Fibroblast of gingiva (primary cell): ENCODE measurements around the gene UQCC3.
A peak's percentile ranks its signal among the peaks of the same experiment; 100 is the strongest.
"Not testable (repeated sequence)": the region's sequence is repeated elsewhere in the genome, so short reads cannot be mapped to it uniquely, and the experiment has no call there.

Experiments used
- DNase-seq: peaks from one replicate; pipeline ENCODE4 v3.0.0-alpha.2; 2011; ENCODE audit warnings: low read depth

UQCC3 gene

GRCh38 chr11:62703921-62704320 lies 32.4 kb downstream of the UQCC3 start:
- DNase-seq = not testable (repeated sequence)

- DNase-seq = peak; percentile 40
These were observed 33.9 kb downstream of the UQCC3 start for GRCh38 chr11:62705413-62705812.

GRCh38 chr11:62705880-62706849 lies 34.7 kb downstream of the UQCC3 start:
- DNase-seq = peak; percentile 93

DNA sequence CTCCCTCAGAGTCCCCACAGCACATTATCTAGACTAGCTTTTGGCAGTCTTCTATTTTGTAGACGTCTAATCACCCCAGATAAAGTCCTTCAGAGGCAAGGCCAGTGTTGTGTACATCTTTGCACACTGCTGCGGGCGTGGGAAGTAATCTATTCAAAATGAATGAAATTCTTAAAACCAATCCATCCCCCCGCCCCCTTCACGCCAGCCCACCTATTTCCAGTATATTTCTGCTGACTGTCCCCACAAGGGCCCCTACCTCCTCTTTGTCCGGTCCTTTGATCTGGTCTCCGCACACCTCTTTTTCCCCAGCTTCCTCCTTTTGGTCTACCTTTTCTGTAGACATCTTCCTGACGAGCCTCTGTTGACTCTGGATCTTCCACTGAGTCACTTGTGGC lies 35.4 kb downstream of the UQCC3 start:
- DNase-seq = no peak

- no peak for DNase-seq
These were observed 35.9 kb downstream of the UQCC3 start, which contains the start of the genes BSCL2 and GNG3 for GRCh38 chr11:62707277-62707861. BSCL2 (minus strand) TSS chr11:62707424; CDS start chr11:62707195, 229 bp downstream. GNG3 (plus strand) TSS chr11:62707676; CDS start chr11:62708296, 620 bp downstream.

DNA sequence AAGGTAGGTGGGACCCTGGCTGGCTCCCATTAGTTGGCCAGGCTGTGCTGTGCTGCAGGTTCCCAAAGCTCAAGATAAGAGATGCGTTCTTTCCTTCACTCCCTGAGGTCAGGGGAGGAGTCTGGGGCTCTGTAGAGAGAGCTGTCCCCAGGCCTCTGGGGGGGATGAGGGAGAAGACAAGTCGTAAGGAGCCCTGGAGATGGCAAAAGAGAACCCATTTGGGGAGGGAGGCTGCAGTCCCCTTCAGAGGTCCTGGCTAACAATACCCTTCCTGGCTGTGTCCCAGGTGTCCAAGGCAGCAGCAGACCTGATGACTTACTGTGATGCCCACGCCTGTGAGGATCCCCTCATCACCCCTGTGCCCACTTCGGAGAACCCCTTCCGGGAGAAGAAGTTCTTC lies 36.9 kb downstream of the UQCC3 start:
- no peak for DNase-seq

DNA sequence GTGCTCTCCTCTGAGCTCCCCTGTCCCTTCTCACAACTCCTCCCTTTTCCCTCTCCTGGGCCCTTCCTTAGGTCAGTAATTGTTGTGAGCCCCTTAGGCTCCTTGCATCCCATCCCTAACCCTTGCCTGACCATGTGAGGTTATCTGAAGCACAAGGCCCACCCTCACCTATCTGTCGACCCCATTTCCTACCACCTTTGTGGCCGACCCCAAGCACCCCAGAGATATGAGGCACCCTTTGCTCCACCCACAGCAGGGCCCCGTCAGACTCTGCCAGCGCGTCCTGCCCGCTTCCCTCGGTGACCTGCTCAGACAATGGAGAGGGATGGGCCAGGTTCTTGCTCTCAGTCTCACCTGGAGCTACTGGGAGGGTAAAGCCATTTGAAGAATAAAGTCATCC lies 37.3 kb downstream of the UQCC3 start:
- DNase-seq = no peak

DNA sequence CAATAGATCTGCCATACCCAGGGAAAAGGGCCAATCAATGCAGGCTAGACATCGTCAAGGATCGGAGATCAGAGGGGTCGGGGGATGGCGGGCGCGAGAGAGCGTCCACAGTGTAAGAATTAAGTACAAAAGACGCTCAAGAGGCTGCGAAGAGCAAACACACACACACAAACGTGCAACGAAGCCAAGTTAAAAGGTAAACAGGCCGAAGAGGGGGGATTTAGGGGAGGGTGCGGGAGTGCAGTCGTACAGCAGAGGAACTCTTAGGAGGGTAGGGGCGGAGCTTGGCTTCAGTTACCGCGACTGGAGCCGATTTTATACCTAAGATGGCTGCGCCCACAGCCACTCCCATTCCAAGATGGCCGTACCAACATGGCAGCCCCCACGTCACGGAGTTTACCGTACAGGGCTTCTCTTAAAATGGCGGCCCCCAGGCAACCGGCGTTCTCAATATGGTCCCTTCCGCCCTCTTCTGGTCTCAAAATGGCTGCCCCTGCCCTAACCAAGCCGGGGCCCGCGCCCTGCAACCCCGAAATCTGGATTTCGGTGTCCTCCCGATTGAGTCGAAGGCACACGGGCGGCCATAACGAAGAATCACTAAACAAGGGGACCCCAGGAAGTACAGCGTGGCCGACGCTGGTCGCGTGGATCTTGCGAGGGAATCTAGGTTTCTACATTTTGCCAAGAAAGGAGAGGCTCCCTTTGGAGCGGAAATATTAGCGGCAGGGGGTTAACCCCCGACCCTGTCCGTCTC lies 38.0 kb downstream of the UQCC3 start:
- DNase-seq = peak; percentile 97

DNA sequence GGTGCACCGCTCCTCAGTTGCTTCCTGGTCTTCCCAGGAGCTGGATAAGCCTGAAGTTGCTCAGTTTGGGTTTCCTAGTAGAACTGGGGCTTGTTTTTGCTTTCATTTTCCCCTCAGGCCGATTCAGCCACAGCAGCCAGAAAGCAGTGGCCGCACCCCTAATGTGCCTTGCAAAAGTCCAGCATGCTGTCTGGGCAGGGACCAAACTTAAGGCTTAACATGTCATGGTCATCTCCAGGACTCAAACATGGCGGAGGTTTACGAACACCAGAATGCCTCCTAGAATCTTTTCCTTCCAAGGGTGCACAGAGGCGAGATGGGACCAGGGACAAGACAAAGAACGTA lies 38.5 kb downstream of the UQCC3 start:
- DNase-seq = peak; percentile 48

DNA sequence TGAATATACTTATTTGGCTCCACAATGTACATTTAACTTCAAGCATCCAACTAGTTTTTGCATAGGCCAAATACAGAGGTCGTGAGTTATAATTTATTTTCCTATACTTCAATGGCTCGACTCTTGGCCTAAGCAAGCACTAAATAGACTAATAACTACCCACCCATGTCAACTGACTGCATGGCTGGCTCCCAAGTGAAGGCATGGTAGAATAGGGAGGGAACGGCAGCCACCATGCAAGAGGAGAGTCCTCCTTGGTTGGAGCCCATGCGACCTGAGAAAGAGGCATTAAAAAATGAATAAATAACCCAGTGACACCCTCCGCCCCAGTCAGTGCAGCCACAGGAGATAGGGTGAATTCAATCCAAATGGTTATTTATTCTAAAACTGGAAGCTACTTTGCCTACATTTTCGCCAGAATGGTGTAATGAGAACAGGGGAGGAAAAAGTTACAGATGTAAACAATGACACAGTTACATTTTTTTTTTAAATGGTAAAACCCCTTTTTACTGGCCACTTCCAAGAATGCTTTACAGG lies 40.9 kb downstream of the UQCC3 start:
- DNase-seq = no peak

DNA sequence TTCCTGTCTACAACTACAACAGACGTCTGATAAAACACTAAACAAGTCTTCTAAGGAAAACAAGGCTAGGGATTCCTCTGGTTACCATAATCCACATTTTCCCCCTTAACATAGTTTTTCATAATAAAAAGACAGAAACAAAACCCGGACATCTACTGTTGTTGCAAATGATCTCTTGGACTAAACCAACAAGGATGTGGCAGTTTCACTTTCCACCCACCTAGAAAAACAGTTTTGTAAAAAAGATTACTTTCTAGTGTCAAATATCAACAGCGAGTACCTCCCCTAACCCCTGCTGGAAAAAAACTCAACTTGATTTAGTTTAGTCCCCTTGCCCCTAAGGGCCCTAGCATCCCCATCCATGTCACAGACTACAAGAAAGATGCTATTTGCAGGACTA lies 41.4 kb downstream of the UQCC3 start:
- DNase-seq = no peak

- DNase-seq = no peak
These were observed 41.9 kb downstream of the UQCC3 start for GRCh38 chr11:62713343-62713742.

- no peak for DNase-seq
These were observed 44.0 kb downstream of the UQCC3 start for GRCh38 chr11:62715150-62716130.

DNA sequence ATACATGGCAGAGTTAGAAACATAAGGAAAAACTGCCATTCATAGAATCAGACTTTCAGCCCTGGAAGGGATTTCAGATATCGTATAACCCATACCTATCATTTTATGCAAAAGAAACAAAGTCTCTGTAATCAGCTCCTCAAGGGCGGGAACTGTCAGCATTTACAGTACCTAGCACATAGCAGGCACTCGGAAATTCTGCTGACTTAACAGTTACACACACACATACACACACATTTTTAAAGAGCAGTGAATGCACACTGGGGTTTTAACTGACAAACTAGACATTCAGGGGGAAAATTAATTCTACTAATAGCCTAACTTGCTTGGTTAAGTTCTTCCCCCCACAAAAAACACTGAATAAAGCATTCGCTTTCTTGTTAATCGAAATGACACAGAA lies 44.7 kb downstream of the UQCC3 start:
- DNase-seq = no peak

DNA sequence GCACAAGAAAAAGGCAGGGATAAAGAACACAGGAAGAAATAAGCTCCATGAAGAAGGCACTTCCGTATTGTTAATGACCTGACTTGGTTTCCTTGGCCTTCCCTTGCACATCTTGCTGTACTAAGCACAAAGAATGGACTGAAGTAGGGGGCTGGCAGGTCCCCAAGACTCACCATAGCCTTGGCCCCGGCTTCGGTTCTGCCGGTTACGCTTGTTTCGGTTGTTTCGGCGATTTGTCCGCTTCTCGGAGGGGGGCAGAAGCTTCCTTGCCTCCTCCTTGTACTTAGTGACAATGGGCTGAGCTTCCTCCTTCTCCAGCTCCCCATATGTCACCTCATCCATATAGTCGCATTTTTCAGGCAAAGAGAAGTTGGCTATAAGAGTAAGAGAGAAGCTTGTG lies 45.3 kb downstream of the UQCC3 start:
- no peak for DNase-seq

GRCh38 chr11:62719302-62719978 lies 48.0 kb downstream of the UQCC3 start:
- DNase-seq = peak; percentile 74

DNA sequence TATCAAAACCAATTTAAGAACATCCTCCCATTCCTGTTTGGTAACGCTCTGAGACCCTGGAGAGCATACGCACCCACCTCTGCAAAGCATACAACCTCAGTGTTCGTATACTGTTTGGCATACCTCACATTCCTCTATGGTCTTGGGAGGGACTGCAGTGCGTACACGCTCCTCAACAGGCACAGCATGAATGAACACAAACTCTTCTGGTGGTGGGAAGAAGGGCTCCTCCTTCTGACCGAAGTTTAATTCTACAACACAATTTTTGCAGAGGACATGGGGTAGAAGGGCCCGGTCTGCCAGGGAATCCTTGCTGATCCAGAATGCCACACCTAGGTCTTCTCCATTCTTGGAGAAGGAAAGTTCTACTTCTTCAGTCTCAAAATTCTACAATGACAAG lies 50.5 kb downstream of the UQCC3 start:
- peak; percentile 21 for DNase-seq
